Large intestine (tissue), 3 donors: ENCODE measurements around the gene ZNF639. TPM values are rescaled to one million over a fixed set of nuclear protein-coding genes. Genes with fewer than 3 reads are reported as not detected.
"Not testable (repeated sequence)": the region's sequence is repeated elsewhere in the genome, so short reads cannot be mapped to it uniquely, and the experiment has no call there.

Experiments
- DNase-seq, 2 donors: peaks; one replicate each; pipeline versions ENCODE4 v3.0.0 to v3.0.0-alpha.2; 2013
- H3K27ac ChIP-seq: one replicate; pipeline ENCODE4 v1.5.1; 2013; ENCODE audit warnings: low read length
- H3K27me3 ChIP-seq: 2 replicates; pipeline ENCODE4 v1.6.1; 2013; ENCODE audit warnings: low read length; ENCODE audit not compliant: control insufficient read depth, insufficient read depth
- H3K36me3 ChIP-seq: 2 replicates; pipeline ENCODE4 v1.6.1; 2013; ENCODE audit warnings: low read length; ENCODE audit not compliant: control insufficient read depth, insufficient read depth
- H3K4me1 ChIP-seq: one replicate; pipeline ENCODE4 v1.6.1; 2013; ENCODE audit warnings: low read length; ENCODE audit not compliant: control insufficient read depth, insufficient read depth
- H3K4me3 ChIP-seq: one replicate; pipeline ENCODE4 v1.5.1; 2013; ENCODE audit warnings: low read length
- H3K9me3 ChIP-seq: one replicate; pipeline ENCODE4 v1.6.1; 2013; ENCODE audit warnings: mild to moderate bottlenecking, low read depth, low read length, moderate library complexity; ENCODE audit not compliant: control insufficient read depth
- WGBS: methylation state at CpG from one replicate; pipeline ENCODE4 v1.1.5; 2013; ENCODE audit warnings: low lambda C conversion rate; ENCODE audit not compliant: insufficient coverage; 5-methylcytosine and 5-hydroxymethylcytosine counted together
- polyA plus RNA-seq: library from polyadenylated mRNA; unstranded; fragments of 120-200 nt; gene quantifications from one replicate; pipeline ENCODE4 v1.2.1, GENCODE V29; 2013

Gene ZNF639
- polyA plus RNA-seq, 1 donor: 41.8 TPM

- no peak overlapping the region for H3K4me3 ChIP-seq
- H3K9me3 ChIP-seq: no peaks in the 10 kb centered on the region
- no peak overlapping the region for H3K27ac ChIP-seq
- H3K36me3 ChIP-seq: no peaks in the 10 kb centered on the region
- WGBS: no CpG with 5 or more reads among the region's 6 CpGs
- no peaks in the 10 kb centered on the region for H3K27me3 ChIP-seq
- DNase-seq: no peak
- H3K4me1 ChIP-seq: no peaks in the 10 kb centered on the region
These were observed 36.5 kb upstream of the ZNF639 start for GRCh38 chr3:179286331-179286730.

- H3K4me1 ChIP-seq: no peaks in the 10 kb centered on the region
- no peak overlapping the region for H3K27ac ChIP-seq
- no peaks in the 10 kb centered on the region for H3K27me3 ChIP-seq
- no peak overlapping the region for H3K4me3 ChIP-seq
- no peaks in the 10 kb centered on the region for H3K9me3 ChIP-seq
- DNase-seq: no peak
- WGBS: 77% methylated on average over 4 of the region's 4 CpGs
- H3K36me3 ChIP-seq: no peaks in the 10 kb centered on the region
These were observed 34.0 kb upstream of the ZNF639 start for GRCh38 chr3:179288845-179289244.

DNA sequence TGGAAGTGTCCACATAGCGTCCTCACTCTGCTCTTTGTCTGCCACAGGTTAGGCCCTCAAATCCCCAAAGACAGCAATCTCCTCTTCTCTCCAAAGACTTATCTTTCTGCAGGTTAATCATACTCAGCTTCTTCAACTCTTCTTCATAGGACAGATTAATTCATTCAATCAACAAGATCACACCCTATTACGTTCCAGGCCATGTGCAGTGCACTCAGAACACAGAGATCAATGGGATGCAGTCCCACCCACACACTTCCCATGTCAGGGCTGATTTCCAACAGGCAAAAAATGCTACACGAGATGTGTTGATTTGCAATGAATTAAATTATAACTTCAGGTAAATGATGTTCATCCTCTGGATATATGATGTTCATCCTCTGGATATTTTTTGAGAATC, 33.5 kb upstream of the ZNF639 start:
- DNase-seq: no peak
- Histone ChIP-seq H3K27me3 (no peaks in the 10 kb centered on the region), H3K27ac (no peak overlapping the region), H3K36me3 (no peaks in the 10 kb centered on the region), H3K4me3 (no peak overlapping the region), H3K4me1 (no peaks in the 10 kb centered on the region), H3K9me3 (no peaks in the 10 kb centered on the region)
- WGBS: 78% methylated on average over 1 of the region's 3 CpGs

GRCh38 chr3:179292450-179292849, 30.4 kb upstream of the ZNF639 start:
- Histone ChIP-seq H3K4me1 (no peaks in the 10 kb centered on the region), H3K9me3 (no peaks in the 10 kb centered on the region), H3K36me3 (no peaks in the 10 kb centered on the region), H3K27me3 (no peaks in the 10 kb centered on the region), H3K4me3 (no peak overlapping the region), H3K27ac (no peak overlapping the region)
- peak in 1 of 2 donors; percentile 25 for DNase-seq
- 50% methylated on average over 1 of the region's 2 CpGs for WGBS

- Histone ChIP-seq H3K27me3 (no peaks in the 10 kb centered on the region), H3K4me1 (no peaks in the 10 kb centered on the region), H3K4me3 (no peak overlapping the region), H3K9me3 (no peaks in the 10 kb centered on the region), H3K27ac (no peak overlapping the region), H3K36me3 (no peaks in the 10 kb centered on the region)
- 100% methylated on average over 1 of the region's 5 CpGs for WGBS
- DNase-seq: peak in 1 of 2 donors; percentile 4
These were observed 24.7 kb upstream of the ZNF639 start for GRCh38 chr3:179297971-179298725.

- Histone ChIP-seq H3K36me3 (no peaks in the 10 kb centered on the region), H3K4me1 (no peaks in the 10 kb centered on the region), H3K27ac (no peak overlapping the region), H3K4me3 (no peak overlapping the region), H3K9me3 (no peaks in the 10 kb centered on the region), H3K27me3 (no peaks in the 10 kb centered on the region)
- 60% methylated on average over 1 of the region's 2 CpGs for WGBS
- no peak for DNase-seq
These were observed 23.5 kb upstream of the ZNF639 start for GRCh38 chr3:179299316-179299715.

DNA sequence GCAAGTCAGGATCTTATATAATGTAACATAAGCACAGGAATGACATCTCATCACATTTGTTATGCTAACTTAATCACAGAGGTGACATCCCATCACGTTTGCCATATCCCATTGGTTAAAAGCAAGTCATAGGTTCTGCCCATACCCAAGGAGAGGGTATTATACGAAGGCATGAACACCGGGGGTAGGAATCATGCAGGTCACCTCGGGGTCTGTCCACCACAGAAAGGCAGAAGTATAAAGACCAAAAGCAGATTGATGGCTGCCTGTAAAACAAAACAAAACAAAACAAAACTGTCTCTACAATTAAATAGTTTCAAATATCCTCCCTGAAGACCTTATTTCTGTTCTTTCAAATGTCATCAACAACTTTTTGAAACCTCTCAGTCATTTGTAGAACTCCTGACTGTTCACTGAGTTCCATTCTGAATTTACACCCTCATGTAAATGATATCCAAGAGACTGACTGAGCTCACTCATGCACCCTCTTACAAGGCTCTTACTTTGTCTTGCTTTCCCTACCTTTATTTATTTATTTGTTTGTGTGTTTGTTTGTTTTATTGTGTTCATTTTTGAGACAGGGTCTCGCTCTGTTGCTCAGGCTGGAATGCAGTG, 22.7 kb upstream of the ZNF639 start:
- Histone ChIP-seq H3K27ac (no peak overlapping the region), H3K4me3 (no peak overlapping the region), H3K9me3 (no peaks in the 10 kb centered on the region), H3K36me3 (no peaks in the 10 kb centered on the region), H3K27me3 (no peaks in the 10 kb centered on the region), H3K4me1 (no peaks in the 10 kb centered on the region)
- no CpG with 5 or more reads among the region's 5 CpGs for WGBS
- DNase-seq: no peak

- Histone ChIP-seq H3K4me3 (no peak overlapping the region), H3K36me3 (no peaks in the 10 kb centered on the region), H3K9me3 (no peaks in the 10 kb centered on the region), H3K27me3 (no peaks in the 10 kb centered on the region), H3K4me1 (no peaks in the 10 kb centered on the region), H3K27ac (no peak overlapping the region)
- WGBS: 100% methylated on average over 1 of the region's 3 CpGs
- no peak for DNase-seq
These were observed 21.2 kb upstream of the ZNF639 start for GRCh38 chr3:179301645-179302044.

DNA sequence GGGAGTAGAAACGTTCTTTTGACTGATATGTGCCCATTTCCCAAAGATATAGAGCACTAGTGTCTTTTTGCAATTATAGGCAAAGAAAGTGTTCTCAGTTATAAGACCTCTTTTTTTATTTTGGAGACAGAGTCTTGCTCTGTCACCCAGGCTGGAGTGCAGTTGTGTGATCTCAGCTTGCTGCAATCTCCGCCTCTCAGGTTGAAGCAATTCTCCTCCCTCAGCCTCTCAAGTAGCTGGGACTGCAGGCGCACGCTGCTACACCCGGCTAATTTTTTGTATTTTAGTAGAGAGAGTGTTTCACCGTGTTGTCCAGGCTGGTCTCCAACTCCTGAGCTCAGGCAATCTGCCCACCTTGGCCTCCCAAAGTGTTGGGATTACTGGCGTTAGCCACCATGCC, 20.7 kb upstream of the ZNF639 start:
- Histone ChIP-seq H3K4me1 (no peaks in the 10 kb centered on the region), H3K27ac (no peak overlapping the region), H3K9me3 (no peaks in the 10 kb centered on the region), H3K4me3 (no peak overlapping the region), H3K36me3 (no peaks in the 10 kb centered on the region), H3K27me3 (no peaks in the 10 kb centered on the region)
- DNase-seq: no peak
- no CpG with 5 or more reads among the region's 7 CpGs for WGBS

- no peak for DNase-seq
These were observed 18.2 kb upstream of the ZNF639 start for GRCh38 chr3:179304605-179305004.

GRCh38 chr3:179307362-179307761, 15.5 kb upstream of the ZNF639 start:
- not testable (repeated sequence) for H3K27me3 ChIP-seq, H3K4me3 ChIP-seq, H3K36me3 ChIP-seq, H3K27ac ChIP-seq, H3K9me3 ChIP-seq, DNase-seq, H3K4me1 ChIP-seq
- no CpG with 5 or more reads among the region's 2 CpGs for WGBS

More at GRCh38 chr3:179304605-179305004, 18.2 kb upstream of the ZNF639 start:
- H3K4me1 ChIP-seq: no peaks in the 10 kb centered on the region
- no peak overlapping the region for H3K4me3 ChIP-seq
- no CpG with 5 or more reads among the region's 2 CpGs for WGBS
- no peak overlapping the region for H3K27ac ChIP-seq
- no peaks in the 10 kb centered on the region for H3K9me3 ChIP-seq
- H3K27me3 ChIP-seq: no peaks in the 10 kb centered on the region
- no peaks in the 10 kb centered on the region for H3K36me3 ChIP-seq
